CD4-positive, alpha-beta T cell (primary cell): ENCODE data around the gene MYBPHL. TPM values are rescaled to one million over a fixed set of nuclear protein-coding genes. Genes with fewer than 3 reads are reported as not detected.

Experiments
- ATAC-seq: fragments of 200-7000 bp; cut with Tn5 transposase; one replicate; pipeline ENCODE4 v1.10.0; 2022; ENCODE audit warnings: mild to moderate bottlenecking; ENCODE audit not compliant: poor library complexity
- CTCF ChIA-PET: fragments of 350-600 bp; sonication (Branson Sonifier 250); formaldehyde crosslinking; loops from one replicate; lab custom pipeline; 2021; ENCODE audit warnings: antibody characterized with exemption, inconsistent platforms; lab: Charles Lee
- POLR2A ChIA-PET: fragments of 350-600 bp; sonication (Branson Sonifier 250); formaldehyde crosslinking; loops from one replicate; lab custom pipeline; 2021; ENCODE audit warnings: antibody characterized with exemption, inconsistent platforms; lab: Charles Lee
- DNase-seq, 14 experiments: peaks; one replicate each; pipeline ENCODE4 v3.0.0-alpha.2; 2013 to 2020; ENCODE audit warnings: mixed read lengths in 2 of 14
- H3K27ac ChIP-seq, 2 donors: one replicate each; pipeline versions ENCODE4 v1.5.1 to v1.7.0; 2013; ENCODE audit warnings: low read length in 2 of 2, low read depth in 1 of 2, mild to moderate bottlenecking in 1 of 2
- H3K27me3 ChIP-seq, 2 experiments: 1 replicate in 1 of 2; 2 replicates in 1 of 2; pipeline versions ENCODE4 v1.6.1 to v1.7.0; 2013; ENCODE audit warnings: low read length in 2 of 2, control low read depth in 1 of 2, mild to moderate bottlenecking in 1 of 2, moderate library complexity in 1 of 2; ENCODE audit not compliant: insufficient read depth in 2 of 2, control insufficient read depth in 1 of 2
- H3K36me3 ChIP-seq: one replicate; pipeline ENCODE4 v1.6.1; 2013; ENCODE audit warnings: low read length, control low read depth; ENCODE audit not compliant: insufficient read depth
- H3K4me1 ChIP-seq: one replicate; pipeline ENCODE4 v1.6.1; 2013; ENCODE audit warnings: low read length, control low read depth; ENCODE audit not compliant: insufficient read depth
- H3K4me3 ChIP-seq: one replicate; pipeline ENCODE4 v1.5.1; 2013; ENCODE audit warnings: mild to moderate bottlenecking, low read length, moderate library complexity
- H3K9me3 ChIP-seq, 2 experiments: 1 replicate in 1 of 2; 2 replicates in 1 of 2; pipeline versions ENCODE4 v1.6.1 to v1.7.0; 2013; ENCODE audit warnings: low read length in 2 of 2, mild to moderate bottlenecking in 2 of 2, control low read depth in 1 of 2, moderate library complexity in 1 of 2; ENCODE audit not compliant: control insufficient read depth in 1 of 2, insufficient read depth in 1 of 2
- H3K27ac Mint-ChIP-seq: one replicate; pipeline ENCODE4 v1.8.0; 2020; ENCODE audit warnings: mixed read lengths
- H3K27me3 Mint-ChIP-seq: one replicate; pipeline ENCODE4 v1.8.0; 2021; ENCODE audit warnings: mixed read lengths
- H3K36me3 Mint-ChIP-seq: one replicate; pipeline ENCODE4 v1.8.0; 2021; ENCODE audit warnings: low read depth, mixed read lengths
- H3K4me1 Mint-ChIP-seq: one replicate; pipeline ENCODE4 v1.8.0; 2021; ENCODE audit warnings: low read depth, mixed read lengths
- H3K4me3 Mint-ChIP-seq: one replicate; pipeline ENCODE4 v1.8.0; 2020; ENCODE audit warnings: mild to moderate bottlenecking, mixed read lengths
- H3K9me3 Mint-ChIP-seq: one replicate; pipeline ENCODE4 v1.8.0; 2020; ENCODE audit warnings: mixed read lengths
- CTCF ChIP-seq: fragments of 200-600 bp; IDR thresholded peaks from one replicate; pipeline ENCODE4 v1.8.0; 2022; ENCODE audit warnings: antibody characterized with exemption, mild to moderate bottlenecking
- intact Hi-C, 2 experiments: fragments of 100-400 bp; cut with DNase I in 1 of 2; cut with micrococcal nuclease in 1 of 2; formaldehyde crosslinking; loops; one replicate each; pipeline versions ENCODE4 v1.15.1 to v1.9.0; 2023 to 2025; cut with DNase I, micrococcal nuclease
- total RNA-seq, 174 experiments: library from RNA in 2 of 174; stranded (reverse) in 2 of 174; gene quantifications; one replicate each; pipeline ENCODE4 v1.2.3 and lab custom pipeline; 2021 to 2026

The MYBPHL gene
- total RNA-seq, 2 experiments from 2014 or later = not detected

- H3K9me3 ChIP-seq = no peaks in the 10 kb centered on the region
- ATAC-seq (no peak), DNase-seq (peak in 1 of 14 experiments; percentile 25)
- POLR2A ChIA-PET = interaction anchor here (1.0 kb wide), 1 partner anchor 28 kb away, joined by 5 read pairs; the partner anchor contains the start of gene SARS1
- Mint-ChIP-seq H3K36me3 (peaks cover 22% of the 10 kb centered on the region), H3K27me3 (no peaks in the 10 kb centered on the region), H3K9me3 (no peaks in the 10 kb centered on the region), H3K4me3 (no peak overlapping the region), H3K4me1 (peaks cover 25% of the 10 kb centered on the region), H3K27ac (peak overlapping the region; percentile 62)
- H3K27ac ChIP-seq = no peak overlapping the region
- CTCF ChIA-PET = no interaction called here
- intact Hi-C loops = no loop called here
- H3K27me3 ChIP-seq = peaks cover 3 to 7% of the 10 kb centered on the region in 2 experiments
- no peak overlapping the region for H3K4me3 ChIP-seq
- no peak for TF ChIP-seq CTCF
- peaks cover 18% of the 10 kb centered on the region for H3K36me3 ChIP-seq
- peaks cover 27% of the 10 kb centered on the region for H3K4me1 ChIP-seq
Measured at GRCh38 chr1:109242387-109242786, 64.4 kb downstream of the MYBPHL start.

Other genes with a start within 250 kb of the MYBPHL start
- gene TAF13, start 231.0 kb downstream of the MYBPHL start, total RNA-seq = 10 to 100 TPM; 25.9 to 26.5 TPM
- 10 to 100 TPM; 70.2 to 71.0 TPM for gene TMEM167B, start 216.2 kb downstream of the MYBPHL start, total RNA-seq
- 10 to 100 TPM; 14.2 to 16.1 TPM for gene ELAPOR1, start 192.9 kb downstream of the MYBPHL start, total RNA-seq
- 100 to 1,000 TPM; 122 to 131 TPM for gene SARS1, start 93.1 kb downstream of the MYBPHL start, total RNA-seq
- gene CELSR2, start 57.5 kb downstream of the MYBPHL start, total RNA-seq = 1 to 10 TPM; 3.6 TPM
- gene PSRC1, start 23.9 kb downstream of the MYBPHL start, total RNA-seq = under 1 TPM; 0.22 to 0.91 TPM
- gene SORT1, start 90.9 kb upstream of the MYBPHL start, total RNA-seq = under 1 TPM; 0.22 to 0.73 TPM
- gene PSMA5, start 119.4 kb upstream of the MYBPHL start, total RNA-seq = 10 to 100 TPM; 29.8 to 33.8 TPM
- not detected for gene SYPL2, start 159.5 kb upstream of the MYBPHL start, total RNA-seq
- gene ATXN7L2, start 176.9 kb upstream of the MYBPHL start, total RNA-seq = 10 to 100 TPM; 11.8 to 13.1 TPM
- gene CYB561D1, start 187.1 kb upstream of the MYBPHL start, total RNA-seq = 10 to 100 TPM; 12.0 to 15.0 TPM
- gene AMIGO1, start 202.7 kb upstream of the MYBPHL start, total RNA-seq = 10 to 100 TPM; 16.9 TPM
- gene GPR61, start 232.9 kb upstream of the MYBPHL start, total RNA-seq = under 1 TPM; 0.53 to 0.85 TPM
- 1 to 10 TPM; 5.1 to 5.4 TPM for gene GNAI3, start 241.6 kb upstream of the MYBPHL start, total RNA-seq